GM10847 (cell line): ENCODE results near the gene SMAGP.

ENCODE experiments used
- POLR2A ChIP-seq: IDR thresholded peaks from 2 replicates; pipeline ENCODE4 v1.6.1; 2011; ENCODE audit not compliant: insufficient read length; ENCODE audit errors: extremely low read depth

SMAGP gene

DNA sequence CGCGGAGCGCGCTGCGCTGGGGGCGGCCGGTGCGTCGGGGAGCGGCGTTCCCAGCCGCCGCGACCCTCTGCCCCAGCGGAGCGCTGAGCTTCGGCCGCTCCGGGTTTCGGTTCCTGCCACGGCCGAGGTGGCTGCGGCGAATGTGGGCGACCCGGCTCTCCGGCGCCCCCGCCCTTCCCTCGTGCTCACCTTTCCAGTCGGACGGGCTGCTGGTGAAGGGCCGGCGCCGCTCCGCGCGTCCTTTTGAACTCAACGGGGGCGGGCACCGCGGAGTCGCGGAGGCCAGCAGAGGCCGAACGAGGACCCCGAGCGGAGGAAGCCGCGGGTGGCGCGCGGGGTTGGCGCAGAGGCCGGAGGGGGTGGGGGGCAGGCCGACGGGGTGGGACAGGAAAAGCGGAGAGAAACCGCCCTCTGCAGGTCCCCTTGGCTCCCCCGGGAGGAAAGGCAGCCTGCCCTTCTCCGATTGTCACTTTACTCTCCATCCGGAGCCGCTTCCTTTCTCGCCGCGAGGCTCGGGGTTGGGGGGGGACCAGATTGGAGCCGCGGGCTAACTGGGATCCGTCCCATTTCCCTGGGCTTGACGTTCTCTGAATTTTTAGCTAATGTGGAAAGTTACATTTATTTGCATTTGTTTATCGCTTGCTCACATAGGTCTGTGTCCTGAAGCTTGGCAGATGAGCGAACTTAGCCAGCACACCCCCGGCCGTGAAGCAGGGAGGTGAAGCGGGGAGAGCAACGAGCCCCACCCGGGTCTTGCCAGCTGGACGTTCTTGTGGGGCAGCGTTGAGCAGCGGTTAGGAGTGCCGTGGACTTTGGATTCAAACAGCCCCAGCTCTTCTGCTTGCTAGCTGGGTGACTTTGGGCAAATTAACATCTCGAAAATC, at the start of gene SMAGP:
SMAGP (minus strand) TSS at position 349 of the 884 bp plus-strand sequence. CDS start 1,137 bp downstream, outside the sequence.
- no peak for TF ChIP-seq POLR2A

DNA sequence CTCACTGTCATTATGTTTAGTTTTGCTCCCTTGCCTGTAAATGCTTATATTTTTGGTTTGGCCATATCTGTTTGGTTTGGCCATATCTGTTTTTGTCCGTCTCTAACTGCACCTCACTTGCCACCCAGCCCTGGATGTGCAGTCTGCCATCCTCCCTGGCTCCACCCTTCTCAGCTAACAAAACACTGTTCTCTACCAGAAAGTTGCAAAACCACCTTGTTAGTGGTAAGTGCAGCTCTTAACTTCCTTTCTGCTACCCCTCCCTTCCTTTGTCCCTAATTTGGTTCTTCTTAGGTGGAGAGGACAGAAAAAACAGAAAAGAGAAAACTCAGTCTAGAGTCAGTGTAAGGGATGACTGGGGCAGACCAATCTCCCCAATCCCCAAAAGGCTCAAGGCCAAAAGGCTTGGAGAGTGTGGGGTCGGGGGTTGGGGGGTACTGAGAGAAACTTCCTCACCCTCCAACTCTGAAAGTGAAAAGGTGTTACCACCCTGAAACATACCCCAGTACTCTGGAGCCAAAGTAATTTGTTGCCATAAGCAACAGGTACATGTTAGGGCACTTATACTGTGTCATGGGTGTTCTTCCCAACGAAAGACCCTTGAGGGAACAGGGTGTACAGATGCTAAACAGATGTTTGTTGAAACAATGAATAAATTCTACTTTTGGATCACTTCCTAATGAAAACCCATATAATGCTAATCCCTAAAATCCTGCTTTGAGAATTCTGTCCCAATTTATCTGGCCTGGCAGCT, 48.8 kb upstream of the SMAGP start:
- no peak for TF ChIP-seq POLR2A

DNA sequence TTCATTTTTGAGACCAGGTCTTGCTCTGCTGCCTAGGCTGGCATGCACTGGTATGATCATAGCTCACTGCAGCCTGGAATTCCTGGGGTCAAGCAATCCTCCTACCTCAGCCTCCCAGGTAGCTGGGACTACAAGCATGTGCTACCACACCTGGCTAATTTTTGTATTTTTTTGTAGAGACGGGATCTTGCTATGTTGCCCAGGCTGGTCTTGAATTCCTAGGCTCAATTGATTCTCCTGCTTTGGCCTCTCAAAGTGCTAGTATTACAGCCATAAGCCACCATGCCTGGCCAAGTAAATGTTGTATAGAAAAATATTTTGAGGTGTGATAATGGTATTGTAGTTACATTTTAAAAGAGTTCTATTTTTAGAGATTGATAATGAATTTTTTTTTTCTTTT, 41.2 kb upstream of the SMAGP start:
- no peak for TF ChIP-seq POLR2A

DNA sequence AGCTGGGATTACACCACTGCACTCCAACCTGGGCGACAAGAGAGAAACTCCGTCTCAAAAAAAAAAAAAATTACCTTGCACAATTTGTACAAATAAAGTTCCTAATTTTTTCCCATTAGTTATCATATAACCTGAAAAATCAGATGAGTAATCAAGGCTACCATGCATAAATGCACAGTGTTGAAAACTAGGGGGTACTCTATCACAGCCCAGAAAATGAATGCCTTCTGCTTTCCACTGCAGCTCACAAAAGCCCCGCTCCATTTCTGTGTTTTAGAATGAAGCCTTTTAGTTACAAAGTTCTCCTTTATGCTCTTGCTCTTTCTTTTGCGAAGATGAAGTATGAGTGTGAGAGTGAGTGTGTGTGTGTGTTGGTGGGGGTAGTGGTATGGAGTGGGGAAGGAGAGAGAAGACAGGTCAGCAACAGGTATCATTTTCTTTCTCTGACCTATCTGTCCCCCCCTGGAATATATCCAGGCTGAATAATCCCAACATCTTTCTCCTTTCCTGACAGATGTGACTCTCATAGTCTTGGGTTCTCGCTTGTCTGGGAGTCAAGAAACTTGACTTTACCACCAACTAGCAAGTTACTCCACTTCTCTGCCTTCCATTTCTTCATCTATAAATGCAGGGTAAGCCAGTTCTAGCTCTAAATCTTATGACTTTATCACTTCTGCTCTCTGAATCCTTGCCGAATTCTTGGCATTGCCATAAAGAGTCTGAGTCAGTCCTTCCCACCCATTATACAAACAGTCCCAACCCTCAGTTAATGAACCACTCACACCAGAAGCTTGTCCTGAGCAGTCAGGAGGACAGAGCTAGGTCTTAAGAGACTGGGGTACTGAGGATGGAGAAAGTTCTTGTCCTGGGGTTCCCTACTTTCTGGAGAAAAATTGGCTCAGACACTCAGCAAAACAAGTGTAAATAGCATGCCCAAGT, 37.7 kb upstream of the SMAGP start:
- TF ChIP-seq POLR2A = no peak

- TF ChIP-seq POLR2A = no peak
Observed at GRCh38 chr12:51306507-51306906, 36.3 kb upstream of the SMAGP start.

DNA sequence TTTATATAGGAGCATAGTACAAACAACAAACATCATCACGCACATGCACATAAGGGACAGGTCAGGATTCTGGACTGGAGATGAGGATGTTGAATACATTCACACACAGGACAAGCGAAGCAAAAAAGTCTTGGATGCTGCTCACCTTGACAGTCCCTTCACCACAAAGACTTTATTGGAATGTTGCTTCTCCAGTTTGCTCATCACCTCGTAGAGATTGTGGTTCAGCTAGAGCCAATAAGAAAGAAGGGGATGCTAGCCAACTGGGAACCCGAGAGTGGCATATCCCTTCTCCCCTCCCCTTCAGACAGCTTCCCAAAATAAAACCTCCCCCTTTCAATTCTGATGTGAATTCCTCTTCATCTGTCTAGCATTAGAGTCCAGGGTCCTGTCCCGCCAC, 25.4 kb upstream of the SMAGP start:
- TF ChIP-seq POLR2A = no peak

GRCh38 chr12:51293696-51294095, 23.5 kb upstream of the SMAGP start:
- no peak for TF ChIP-seq POLR2A

GRCh38 chr12:51285843-51286242, 15.6 kb upstream of the SMAGP start:
- no peak for TF ChIP-seq POLR2A

DNA sequence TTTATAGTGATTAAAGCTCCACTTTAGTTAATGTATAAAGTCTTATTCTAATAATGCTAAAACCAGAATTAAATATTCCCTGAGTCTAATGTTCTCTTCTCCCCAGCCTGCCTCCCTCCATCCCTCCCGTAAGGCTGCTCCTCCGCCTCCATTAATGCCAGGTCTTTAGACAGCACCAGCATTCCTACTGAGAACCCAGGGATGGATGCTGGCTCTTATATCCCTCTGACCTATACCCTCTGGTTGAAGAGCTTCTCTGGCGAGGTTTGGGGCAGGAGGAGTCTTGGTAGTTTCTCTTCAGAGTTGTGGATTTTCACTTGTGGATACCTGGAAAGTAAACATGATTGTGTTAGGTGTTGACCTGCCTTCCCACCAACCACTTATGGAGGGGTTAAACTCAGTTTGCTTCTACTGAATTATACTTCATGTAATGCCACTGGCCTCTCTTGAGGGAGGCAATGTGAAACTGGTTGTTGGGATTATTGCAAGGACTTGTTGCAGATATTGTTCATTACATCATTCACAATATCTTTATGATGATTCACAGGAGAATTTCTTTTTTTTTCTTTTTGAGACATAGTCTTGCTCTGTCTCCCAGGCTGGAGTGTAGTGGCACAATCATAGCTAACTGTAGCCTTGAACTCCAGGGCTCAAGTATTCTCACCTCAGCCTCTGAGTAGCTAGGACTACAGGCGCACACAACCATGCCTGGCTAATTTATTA, 11.1 kb upstream of the SMAGP start:
- no peak for TF ChIP-seq POLR2A

DNA sequence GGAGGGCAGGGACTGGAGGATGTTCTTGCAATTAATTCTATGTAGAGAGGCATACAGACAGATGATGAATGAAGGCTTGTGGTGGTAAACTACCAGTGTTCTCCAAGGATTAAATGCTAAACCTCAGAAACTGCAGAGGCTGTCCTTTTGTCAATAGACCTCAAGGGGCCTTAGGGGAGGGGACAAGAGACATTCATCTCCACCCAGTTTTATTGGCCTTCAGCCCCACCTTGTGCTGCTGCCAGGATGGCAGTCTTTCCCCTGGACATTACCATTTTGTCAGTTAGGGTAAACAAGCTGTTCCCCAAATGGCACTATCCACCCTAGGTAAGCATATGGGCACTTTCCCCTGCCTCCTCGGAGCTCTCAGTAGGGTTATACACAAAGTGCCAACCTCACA, 4.9 kb upstream of the SMAGP start:
- no peak for TF ChIP-seq POLR2A

GRCh38 chr12:51270951-51271518, 820 bp upstream of the SMAGP start:
- TF ChIP-seq POLR2A = no peak

DNA sequence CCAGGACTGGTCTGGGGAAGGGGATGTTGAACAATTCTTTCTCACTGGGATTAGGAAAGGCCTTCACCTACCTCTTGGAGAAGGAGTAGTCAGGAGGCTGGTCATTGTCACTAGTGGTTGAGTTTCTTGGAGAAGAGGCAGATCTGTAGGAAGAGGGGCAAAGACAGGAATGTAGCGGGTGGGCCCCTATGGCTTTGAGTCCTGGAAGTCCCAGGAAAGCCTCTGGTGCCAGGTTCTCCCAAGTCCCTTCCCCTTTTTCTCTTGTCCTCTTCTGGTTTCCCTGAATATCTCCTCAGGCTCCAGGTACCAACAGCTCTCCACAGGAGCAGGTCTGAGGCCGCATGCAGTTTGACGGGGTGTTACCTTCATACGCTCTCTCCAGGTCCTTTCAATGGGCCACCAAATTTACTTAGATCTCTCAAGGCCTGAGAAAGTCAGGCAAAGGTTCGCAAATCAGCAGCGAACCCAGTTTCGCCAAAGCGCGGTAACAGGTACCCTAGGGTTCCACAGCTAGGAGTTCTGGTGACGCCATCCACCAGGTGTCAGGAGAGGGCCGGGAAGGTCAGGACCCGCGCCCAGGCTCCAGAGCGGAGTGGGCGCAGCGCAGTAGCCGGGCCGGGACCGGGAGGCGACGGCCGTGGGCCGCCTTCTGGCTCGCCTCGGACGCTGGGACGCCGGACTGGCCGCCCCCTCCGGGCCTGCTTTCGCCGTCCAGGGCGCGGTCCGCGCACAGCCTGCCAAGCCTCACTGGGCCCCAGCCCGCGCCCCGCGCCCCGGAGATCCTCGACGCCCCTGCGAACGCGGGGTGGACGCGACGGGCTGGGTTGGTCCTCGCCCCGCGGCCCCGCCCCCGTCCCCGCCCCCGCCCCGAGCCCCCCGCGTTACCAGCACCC, 795 bp downstream of the SMAGP start:
- no peak for TF ChIP-seq POLR2A

GRCh38 chr12:51265024-51265423, 5.2 kb downstream of the SMAGP start:
- TF ChIP-seq POLR2A = no peak
